OCI-M2 (cell line): ENCODE data around the gene METTL9.
"Not testable (repeated sequence)": the region's sequence is repeated elsewhere in the genome, so short reads cannot be mapped to it uniquely, and the experiment has no call there.

Source experiments
- DNase-seq: peaks from one replicate; lab custom pipeline; 2025; ENCODE audit not compliant: unreplicated experiment; lab: John Stamatoyannopoulos, UW

METTL9 gene

DNA sequence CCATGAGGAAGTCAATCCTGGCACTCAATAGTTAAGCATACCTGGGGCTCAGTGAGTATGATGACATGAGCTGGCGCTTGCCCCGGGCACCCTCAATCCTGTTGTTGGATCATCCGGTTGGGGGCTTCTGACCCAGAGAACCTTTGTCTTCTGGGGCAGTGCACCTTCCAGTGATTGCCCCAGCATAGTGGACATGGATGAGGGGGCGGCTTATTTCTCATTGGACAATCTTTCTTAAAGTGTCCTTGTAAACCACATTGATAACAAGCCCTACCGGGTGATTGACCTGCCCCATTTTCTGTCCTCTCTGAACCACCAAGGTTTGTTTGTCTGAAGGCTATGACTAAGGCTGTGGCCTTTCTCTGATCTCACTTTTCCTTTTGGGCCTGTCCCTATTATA lies 34.8 kb downstream of the METTL9 start:
- DNase-seq: no peak

- not testable (repeated sequence) for DNase-seq
Measured at GRCh38 chr16:21635694-21636093, 36.3 kb downstream of the METTL9 start.

- DNase-seq: no peak
Measured at GRCh38 chr16:21637032-21637968, 37.9 kb downstream of the METTL9 start.

- no peak for DNase-seq
Measured at GRCh38 chr16:21638573-21638975, 39.2 kb downstream of the METTL9 start.

- no peak for DNase-seq
Measured at GRCh38 chr16:21639493-21639892, 40.1 kb downstream of the METTL9 start.

DNA sequence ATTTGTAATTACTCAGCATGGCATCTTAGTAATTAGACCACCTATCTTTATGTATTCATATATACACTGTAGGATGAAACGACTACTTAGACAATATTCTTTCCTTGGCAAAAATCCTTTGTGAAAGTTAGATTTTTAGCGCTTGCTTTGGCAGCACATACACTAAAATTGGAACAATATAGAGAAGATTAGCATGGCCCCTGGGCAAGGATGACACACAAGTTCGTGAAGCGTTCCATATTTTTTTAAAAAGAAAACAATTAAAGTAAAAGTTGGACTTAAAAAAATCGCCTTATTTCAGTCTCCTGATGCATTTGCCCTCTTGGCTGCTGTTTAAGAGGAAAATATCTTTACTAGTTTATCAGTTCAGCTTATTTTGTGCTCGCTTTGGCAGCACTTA lies 42.5 kb downstream of the METTL9 start:
- DNase-seq: no peak

- DNase-seq: no peak
Measured at GRCh38 chr16:21642861-21643260, 43.5 kb downstream of the METTL9 start.

GRCh38 chr16:21643785-21644184 lies 44.4 kb downstream of the METTL9 start:
- DNase-seq: no peak

GRCh38 chr16:21644674-21645073 lies 45.3 kb downstream of the METTL9 start:
- no peak for DNase-seq

DNA sequence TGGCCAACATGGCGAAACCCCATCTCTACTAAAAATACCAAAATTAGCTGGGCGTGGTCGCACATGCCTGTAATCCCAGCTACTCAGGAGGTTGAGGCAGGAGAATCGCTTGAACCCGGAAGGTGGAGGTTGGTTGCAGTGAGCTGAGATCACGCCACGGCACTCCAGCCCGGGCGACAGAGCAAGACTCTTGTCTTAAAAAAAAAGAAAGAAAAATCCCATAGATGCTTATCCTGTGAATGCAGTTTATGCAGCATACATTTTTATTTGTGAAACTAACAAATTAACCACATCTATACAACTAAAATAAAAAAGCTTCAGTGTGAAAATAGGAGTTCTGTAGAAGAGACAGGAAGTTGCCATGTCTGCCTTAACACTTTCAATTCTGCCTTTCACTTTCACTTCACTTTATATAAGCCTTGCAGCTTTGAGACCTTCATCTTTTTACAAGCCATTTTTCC lies 45.9 kb downstream of the METTL9 start:
- DNase-seq: no peak

DNA sequence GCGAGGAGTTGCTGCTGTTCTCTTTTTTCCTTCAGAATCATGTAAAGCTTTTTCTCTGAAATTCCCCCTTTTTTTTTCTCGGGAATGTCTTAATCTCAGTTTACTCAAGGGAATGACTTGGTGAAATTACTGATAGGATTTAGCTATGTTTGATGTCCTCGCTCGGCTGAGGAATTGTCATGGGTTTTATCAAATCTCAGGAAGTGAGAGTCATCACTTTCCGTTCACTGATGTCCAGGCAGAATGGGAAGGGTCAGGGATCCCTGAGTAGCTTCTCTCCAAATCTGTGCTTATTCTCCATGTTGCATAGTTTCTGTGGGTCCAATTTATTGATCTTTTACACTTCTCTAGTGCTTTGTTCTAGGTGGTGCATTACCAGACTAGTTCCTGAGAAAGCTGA lies 46.7 kb downstream of the METTL9 start:
- no peak for DNase-seq

DNA sequence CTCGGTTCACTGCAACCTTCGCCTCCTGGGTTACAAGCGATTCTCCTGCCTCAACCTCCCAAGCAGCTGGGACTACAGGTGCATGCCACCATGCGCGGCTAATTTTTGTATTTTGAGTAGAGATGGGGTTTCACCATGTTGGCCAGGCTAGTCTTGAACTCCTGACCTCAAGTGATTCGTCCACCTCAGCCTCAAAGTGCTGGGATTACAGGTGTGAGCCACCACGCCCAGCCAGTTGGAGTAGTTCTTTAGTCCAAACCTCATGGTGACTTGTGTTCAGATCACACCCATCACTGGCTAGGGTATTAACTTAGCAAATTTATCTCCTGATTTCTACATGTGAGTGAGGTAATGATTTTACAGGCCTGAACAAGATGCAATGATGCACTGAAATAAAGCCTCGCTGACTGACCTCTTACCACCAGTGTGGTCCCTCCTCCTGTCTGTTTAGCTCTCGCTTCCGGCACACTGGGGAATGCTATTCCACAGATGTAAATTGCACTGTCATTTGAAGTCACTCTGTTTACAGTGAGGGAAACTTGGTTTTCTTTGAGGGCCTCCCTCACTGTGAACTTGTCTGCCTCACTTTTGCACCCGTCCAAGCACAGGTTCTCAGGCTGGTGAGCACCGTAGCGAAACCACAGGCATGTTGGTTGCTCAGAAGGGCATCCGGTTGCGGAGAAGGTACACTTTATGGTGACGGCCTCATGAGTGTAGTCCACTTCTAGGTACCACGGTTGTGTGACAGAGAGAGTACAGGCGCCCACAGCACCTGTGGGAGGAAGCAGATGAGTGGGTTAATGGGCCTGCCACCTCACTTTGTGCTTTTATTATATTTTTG lies 47.6 kb downstream of the METTL9 start:
- DNase-seq: no peak

DNA sequence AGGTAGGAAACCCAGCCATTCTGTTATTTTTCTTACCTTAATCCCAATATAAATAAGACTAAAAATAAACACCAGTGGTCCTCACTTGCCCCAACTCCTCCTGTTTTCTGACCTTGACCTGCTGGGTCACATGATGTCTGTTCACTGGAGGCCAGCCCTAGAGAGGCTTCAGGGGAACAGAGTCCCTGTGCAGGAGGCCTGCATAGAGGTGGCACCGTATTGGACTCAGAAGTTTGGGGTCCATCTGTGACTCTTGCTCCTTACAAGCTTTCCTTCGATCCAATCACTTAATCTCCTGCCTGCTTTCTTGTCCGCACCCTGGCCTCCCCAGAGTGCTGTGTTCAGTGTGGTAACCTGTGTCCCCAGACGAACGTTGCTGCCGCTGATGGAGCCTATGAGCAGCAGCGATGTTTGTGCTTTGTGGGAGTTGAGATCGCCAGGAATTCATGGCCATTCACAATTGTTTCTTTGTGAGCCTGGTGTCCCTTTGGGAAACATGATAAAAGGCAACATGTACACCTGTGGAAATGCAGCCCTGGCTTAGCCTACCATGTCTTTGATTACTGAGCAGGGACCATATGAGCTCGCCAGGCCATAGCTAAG lies 48.3 kb downstream of the METTL9 start:
- DNase-seq: no peak

GRCh38 chr16:21649826-21650406 lies 50.5 kb downstream of the METTL9 start:
- not testable (repeated sequence) for DNase-seq

- DNase-seq: no peak
Measured at GRCh38 chr16:21650521-21650920, 51.1 kb downstream of the METTL9 start.

DNA sequence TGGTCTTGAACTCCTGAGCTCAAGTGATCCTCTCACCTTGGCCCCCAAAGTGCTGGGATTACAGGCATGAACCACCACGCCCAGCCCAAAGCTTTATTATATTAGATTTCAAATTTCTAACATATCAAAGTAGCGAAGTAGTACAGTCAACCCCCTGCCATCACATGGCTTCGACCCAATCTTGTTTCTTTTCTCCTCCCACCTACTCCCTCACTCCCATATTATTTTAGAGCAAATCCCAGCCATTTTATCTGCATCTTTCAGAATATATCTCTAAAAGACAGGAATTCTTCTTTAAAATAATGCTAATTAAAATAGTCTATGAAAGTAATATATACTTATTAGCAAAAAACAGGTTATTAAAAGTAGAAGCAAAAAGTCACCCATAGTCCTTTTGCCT lies 52.1 kb downstream of the METTL9 start:
- DNase-seq: no peak

GRCh38 chr16:21652453-21652852 lies 53.1 kb downstream of the METTL9 start, which contains the start of gene IGSF6:
IGSF6 (minus strand) TSS chr16:21652608; CDS start chr16:21652598, 10 bp downstream.
- DNase-seq: no peak

- no peak for DNase-seq
Measured at GRCh38 chr16:21653571-21653970, 54.2 kb downstream of the METTL9 start.

DNA sequence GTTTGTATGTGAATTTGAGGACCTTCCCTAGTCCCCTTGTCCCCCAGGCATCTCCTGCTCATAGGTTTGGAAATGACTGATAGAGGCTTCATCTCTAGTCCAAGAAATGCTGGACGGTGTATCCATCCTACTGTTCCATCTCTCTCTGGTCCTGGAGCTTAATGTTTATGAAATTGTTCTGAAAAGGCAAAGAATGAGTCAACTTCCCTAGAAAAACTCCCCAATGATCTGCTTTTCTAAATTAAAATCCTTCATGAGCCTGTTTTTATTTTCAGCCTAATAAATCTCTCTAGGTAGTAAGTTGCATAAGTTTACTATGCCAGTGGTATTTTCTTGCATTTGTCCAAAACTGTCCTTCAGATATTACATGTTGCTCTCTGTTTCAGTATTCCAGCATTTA lies 55.1 kb downstream of the METTL9 start:
- DNase-seq: no peak

- no peak for DNase-seq
Measured at GRCh38 chr16:21654881-21655280, 55.5 kb downstream of the METTL9 start.
